H1 (cell line): ENCODE results near the gene IFT122. TPM values are rescaled to one million over a fixed set of nuclear protein-coding genes. Genes with fewer than 3 reads are reported as not detected.

ENCODE experiments used
- E2F6 ChIP-seq: IDR thresholded peaks from 2 replicates; pipeline ENCODE4 v1.6.1; 2012; ENCODE audit warnings: inconsistent platforms
- EGR1 ChIP-seq: IDR thresholded peaks from 2 replicates; pipeline ENCODE4 v1.6.1; 2011; ENCODE audit warnings: low read depth, low read length, borderline replicate concordance
- MAFK ChIP-seq: IDR thresholded peaks from 2 replicates; pipeline ENCODE4 v1.6.1; 2012; ENCODE audit warnings: low read depth, mild to moderate bottlenecking, improper control_type of control experiment, low read length
- TEAD4 ChIP-seq: IDR thresholded peaks from 2 replicates; pipeline ENCODE4 v1.6.1; 2012; ENCODE audit warnings: low read depth, low read length, inconsistent platforms, mixed read lengths
- polyA plus RNA-seq, 7 experiments: library from polyadenylated mRNA; depleted of rRNA in 3 of 7; stranded (reverse) in 5 of 7; unstranded in 2 of 7; fragments of >200 nt in 5 of 7; fragments of 200-250 nt in 2 of 7; gene quantifications; 1 replicate in 5 of 7; 2 replicates in 1 of 7; 4 replicates in 1 of 7; pipeline versions ENCODE4 v1.2.1 to v1.2.3, GENCODE V29; 2011 to 2013; ENCODE audit warnings: missing spikeins in 2 of 7, mixed read lengths in 2 of 7
- total RNA-seq: library from RNA; stranded (reverse); fragmentation: NEBNext Ultra II Directional; extraction: Animal tissue kit (Norgen Biotek cat#: 25700); gene quantifications from 2 replicates; pipeline ENCODE4 v1.2.1, GENCODE V29; 2021
- TF ChIP-seq, protein P1 (sequence below): fragments of 300-600 bp; sonication (generic); IDR thresholded peaks from 2 replicates; pipeline ENCODE4 v1.7.1; 2012; ENCODE audit warnings: low read length, moderate library complexity, mild to moderate bottlenecking, inconsistent platforms; ENCODE audit not compliant: insufficient replicate concordance

IFT122 gene
- total and polyA plus RNA-seq, 2 of the 8 experiments (the other 6 are each of a cell fraction or from before 2014, with no cell fraction given): 23.7 to 25.1 TPM

DNA sequence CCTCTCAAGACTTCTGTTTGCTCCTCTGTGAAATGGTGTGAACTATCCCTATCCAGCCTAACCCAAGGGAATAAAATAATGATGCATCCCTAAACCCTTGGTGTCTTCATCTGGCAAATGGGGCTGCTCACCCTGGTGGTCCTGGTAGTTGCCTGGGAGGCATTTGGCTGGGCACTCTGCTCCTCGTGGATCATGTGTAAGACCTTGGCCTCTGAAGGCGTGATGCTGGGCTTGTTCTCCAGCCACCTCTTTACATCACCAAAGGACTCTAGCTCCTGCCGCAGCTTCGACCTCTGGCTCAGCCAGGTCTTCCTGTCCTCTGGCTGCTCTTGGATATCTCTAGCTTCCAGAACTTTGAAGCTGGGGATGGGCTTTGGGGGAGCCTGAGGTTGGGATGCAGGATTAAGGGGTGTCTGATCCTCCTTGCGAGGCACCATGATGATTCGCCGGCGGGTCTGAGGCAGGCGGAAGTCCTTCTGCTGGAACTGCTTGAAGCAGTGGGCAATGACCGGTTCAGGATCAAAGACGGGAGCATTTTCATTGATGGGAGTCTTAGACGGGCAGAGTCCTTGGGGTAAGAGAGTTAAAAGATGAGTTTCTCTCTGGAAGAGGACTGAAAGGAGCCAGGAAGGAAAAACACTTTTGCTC is 18.7 kb upstream of the IFT122 start (continued):
- TF ChIP-seq, protein P1, sequence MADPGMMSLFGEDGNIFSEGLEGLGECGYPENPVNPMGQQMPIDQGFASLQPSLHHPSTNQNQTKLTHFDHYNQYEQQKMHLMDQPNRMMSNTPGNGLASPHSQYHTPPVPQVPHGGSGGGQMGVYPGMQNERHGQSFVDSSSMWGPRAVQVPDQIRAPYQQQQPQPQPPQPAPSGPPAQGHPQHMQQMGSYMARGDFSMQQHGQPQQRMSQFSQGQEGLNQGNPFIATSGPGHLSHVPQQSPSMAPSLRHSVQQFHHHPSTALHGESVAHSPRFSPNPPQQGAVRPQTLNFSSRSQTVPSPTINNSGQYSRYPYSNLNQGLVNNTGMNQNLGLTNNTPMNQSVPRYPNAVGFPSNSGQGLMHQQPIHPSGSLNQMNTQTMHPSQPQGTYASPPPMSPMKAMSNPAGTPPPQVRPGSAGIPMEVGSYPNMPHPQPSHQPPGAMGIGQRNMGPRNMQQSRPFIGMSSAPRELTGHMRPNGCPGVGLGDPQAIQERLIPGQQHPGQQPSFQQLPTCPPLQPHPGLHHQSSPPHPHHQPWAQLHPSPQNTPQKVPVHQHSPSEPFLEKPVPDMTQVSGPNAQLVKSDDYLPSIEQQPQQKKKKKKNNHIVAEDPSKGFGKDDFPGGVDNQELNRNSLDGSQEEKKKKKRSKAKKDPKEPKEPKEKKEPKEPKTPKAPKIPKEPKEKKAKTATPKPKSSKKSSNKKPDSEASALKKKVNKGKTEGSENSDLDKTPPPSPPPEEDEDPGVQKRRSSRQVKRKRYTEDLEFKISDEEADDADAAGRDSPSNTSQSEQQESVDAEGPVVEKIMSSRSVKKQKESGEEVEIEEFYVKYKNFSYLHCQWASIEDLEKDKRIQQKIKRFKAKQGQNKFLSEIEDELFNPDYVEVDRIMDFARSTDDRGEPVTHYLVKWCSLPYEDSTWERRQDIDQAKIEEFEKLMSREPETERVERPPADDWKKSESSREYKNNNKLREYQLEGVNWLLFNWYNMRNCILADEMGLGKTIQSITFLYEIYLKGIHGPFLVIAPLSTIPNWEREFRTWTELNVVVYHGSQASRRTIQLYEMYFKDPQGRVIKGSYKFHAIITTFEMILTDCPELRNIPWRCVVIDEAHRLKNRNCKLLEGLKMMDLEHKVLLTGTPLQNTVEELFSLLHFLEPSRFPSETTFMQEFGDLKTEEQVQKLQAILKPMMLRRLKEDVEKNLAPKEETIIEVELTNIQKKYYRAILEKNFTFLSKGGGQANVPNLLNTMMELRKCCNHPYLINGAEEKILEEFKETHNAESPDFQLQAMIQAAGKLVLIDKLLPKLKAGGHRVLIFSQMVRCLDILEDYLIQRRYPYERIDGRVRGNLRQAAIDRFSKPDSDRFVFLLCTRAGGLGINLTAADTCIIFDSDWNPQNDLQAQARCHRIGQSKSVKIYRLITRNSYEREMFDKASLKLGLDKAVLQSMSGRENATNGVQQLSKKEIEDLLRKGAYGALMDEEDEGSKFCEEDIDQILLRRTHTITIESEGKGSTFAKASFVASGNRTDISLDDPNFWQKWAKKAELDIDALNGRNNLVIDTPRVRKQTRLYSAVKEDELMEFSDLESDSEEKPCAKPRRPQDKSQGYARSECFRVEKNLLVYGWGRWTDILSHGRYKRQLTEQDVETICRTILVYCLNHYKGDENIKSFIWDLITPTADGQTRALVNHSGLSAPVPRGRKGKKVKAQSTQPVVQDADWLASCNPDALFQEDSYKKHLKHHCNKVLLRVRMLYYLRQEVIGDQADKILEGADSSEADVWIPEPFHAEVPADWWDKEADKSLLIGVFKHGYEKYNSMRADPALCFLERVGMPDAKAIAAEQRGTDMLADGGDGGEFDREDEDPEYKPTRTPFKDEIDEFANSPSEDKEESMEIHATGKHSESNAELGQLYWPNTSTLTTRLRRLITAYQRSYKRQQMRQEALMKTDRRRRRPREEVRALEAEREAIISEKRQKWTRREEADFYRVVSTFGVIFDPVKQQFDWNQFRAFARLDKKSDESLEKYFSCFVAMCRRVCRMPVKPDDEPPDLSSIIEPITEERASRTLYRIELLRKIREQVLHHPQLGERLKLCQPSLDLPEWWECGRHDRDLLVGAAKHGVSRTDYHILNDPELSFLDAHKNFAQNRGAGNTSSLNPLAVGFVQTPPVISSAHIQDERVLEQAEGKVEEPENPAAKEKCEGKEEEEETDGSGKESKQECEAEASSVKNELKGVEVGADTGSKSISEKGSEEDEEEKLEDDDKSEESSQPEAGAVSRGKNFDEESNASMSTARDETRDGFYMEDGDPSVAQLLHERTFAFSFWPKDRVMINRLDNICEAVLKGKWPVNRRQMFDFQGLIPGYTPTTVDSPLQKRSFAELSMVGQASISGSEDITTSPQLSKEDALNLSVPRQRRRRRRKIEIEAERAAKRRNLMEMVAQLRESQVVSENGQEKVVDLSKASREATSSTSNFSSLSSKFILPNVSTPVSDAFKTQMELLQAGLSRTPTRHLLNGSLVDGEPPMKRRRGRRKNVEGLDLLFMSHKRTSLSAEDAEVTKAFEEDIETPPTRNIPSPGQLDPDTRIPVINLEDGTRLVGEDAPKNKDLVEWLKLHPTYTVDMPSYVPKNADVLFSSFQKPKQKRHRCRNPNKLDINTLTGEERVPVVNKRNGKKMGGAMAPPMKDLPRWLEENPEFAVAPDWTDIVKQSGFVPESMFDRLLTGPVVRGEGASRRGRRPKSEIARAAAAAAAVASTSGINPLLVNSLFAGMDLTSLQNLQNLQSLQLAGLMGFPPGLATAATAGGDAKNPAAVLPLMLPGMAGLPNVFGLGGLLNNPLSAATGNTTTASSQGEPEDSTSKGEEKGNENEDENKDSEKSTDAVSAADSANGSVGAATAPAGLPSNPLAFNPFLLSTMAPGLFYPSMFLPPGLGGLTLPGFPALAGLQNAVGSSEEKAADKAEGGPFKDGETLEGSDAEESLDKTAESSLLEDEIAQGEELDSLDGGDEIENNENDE: no peak
- TF ChIP-seq MAFK (no peak), EGR1 (no peak), TEAD4 (no peak), E2F6 (no peak)
- TF ChIP-seq, all 59 proteins: peak for 0
